ENCODE measurements around the gene PCDH20.
"Not testable (repeated sequence)": the region's sequence is repeated elsewhere in the genome, so short reads cannot be mapped to it uniquely, and the experiment has no call there.

The PCDH20 gene

DNA sequence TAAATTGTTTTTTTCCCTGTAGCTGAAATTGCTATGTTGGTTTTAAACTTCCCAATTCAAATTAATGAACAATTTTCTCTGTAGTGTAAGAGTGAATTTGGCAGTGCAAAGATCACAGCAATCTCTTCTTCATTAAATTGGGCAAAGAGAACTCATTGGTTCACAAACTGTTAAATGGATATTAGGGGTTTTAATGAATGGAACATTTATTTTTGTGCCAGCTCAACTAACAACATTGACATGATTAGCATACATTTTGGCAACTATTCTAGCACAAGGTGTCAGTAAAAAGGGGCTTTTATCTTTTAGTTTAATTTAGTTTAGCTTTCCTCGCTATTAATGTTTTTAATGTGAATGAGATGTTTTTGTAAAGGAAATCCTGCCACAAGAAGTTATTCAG, 7.1 kb downstream of the PCDH20 start:
- Histone ChIP-seq H3K27me3 (replicated peaks; ENCODE audit: control insufficient read depth, insufficient read depth, low read length) (peaks cover 24% of the 10 kb centered on the region), H3K9me3 (ENCODE audit: control insufficient read depth, low read length) (no peaks in the 10 kb centered on the region), H3K9ac (ENCODE audit: low read length) (no peak overlapping the region), H3K36me3 (ENCODE audit: control insufficient read depth, insufficient read depth, low read length, severe bottlenecking) (no peaks in the 10 kb centered on the region), H3K4me1 (ENCODE audit: control insufficient read depth, insufficient read depth, low read length) (no peaks in the 10 kb centered on the region), H3K4me3 (ENCODE audit: low read length) (no peak overlapping the region)
- DNase-seq (ENCODE audit: low read depth): no peak

DNA sequence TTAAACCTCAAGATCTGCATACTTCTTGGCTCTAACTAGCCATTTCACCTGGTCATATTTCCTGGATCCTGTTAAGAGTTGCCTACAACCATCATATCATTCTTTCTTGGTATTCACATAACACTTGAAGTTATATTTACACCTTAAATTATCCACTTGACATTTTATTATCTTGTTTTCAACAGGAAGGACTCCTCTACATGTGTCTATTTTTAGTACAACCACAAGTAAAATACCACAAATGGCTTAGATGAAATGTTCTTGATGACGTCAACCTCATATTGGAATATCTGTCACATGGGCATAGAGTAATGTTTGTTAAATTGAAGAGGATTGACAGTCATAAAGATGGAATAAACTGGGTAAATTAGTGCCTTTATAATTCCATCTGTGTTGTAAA, 9.4 kb downstream of the PCDH20 start:
- H3K9me3 ChIP-seq (ENCODE audit: control insufficient read depth, low read length): no peaks in the 10 kb centered on the region
- peaks cover under 1% of the 10 kb centered on the region for H3K27me3 ChIP-seq (replicated peaks; ENCODE audit: control insufficient read depth, insufficient read depth, low read length)
- H3K4me1 ChIP-seq (ENCODE audit: control insufficient read depth, insufficient read depth, low read length): no peaks in the 10 kb centered on the region
- no peak for DNase-seq (ENCODE audit: low read depth)
- H3K9ac ChIP-seq (ENCODE audit: low read length): no peak overlapping the region
- no peak overlapping the region for H3K4me3 ChIP-seq (ENCODE audit: low read length)
- no peaks in the 10 kb centered on the region for H3K36me3 ChIP-seq (ENCODE audit: control insufficient read depth, insufficient read depth, low read length, severe bottlenecking)

DNA sequence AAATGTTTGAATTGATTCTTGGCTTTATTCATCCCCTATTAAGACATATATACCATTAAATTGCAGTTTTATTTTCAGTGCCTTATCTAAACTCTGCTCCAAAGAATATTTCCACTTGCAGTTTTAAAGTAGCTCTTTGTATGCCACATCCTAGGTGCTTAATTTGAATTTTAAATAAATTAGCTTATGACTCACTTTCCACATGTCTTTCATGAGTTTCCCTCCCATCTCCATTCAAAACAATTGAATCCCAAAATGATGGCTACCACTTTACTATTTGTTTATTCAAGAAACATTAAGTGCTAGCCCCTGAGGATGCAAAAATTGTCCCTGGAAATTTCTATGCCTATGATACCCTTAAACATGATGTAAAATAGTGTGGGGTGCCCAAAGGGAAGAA, 19.5 kb downstream of the PCDH20 start:
- no peaks in the 10 kb centered on the region for H3K36me3 ChIP-seq (ENCODE audit: control insufficient read depth, insufficient read depth, low read length, severe bottlenecking)
- no peak overlapping the region for H3K9ac ChIP-seq (ENCODE audit: low read length)
- no peak for DNase-seq (ENCODE audit: low read depth)
- no peaks in the 10 kb centered on the region for H3K4me1 ChIP-seq (ENCODE audit: control insufficient read depth, insufficient read depth, low read length)
- H3K9me3 ChIP-seq (ENCODE audit: control insufficient read depth, low read length): no peaks in the 10 kb centered on the region
- no peaks in the 10 kb centered on the region for H3K27me3 ChIP-seq (replicated peaks; ENCODE audit: control insufficient read depth, insufficient read depth, low read length)
- H3K4me3 ChIP-seq (ENCODE audit: low read length): no peak overlapping the region

DNA sequence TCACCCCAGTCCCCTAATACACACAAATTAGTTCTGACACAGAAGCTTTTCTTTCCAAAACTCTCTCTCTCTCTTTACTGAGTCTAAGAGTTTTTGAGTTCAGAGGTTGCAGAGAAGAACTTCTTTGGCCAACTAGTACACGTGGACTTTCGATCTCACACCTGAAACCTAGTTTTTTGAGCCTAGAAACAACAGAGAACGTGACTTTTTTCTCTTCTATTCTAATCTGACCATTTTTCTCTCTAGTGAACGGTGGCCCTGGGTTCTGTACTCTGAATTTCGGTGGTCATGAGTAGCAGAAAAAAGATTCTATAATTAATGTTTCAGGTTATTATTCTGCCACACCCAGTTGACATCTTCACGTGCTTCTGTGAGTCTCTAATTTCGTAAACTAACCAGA, 24.2 kb downstream of the PCDH20 start:
- Histone ChIP-seq H3K9ac (ENCODE audit: low read length) (no peak overlapping the region), H3K27me3 (replicated peaks; ENCODE audit: control insufficient read depth, insufficient read depth, low read length) (no peaks in the 10 kb centered on the region), H3K4me3 (ENCODE audit: low read length) (no peak overlapping the region), H3K4me1 (ENCODE audit: control insufficient read depth, insufficient read depth, low read length) (no peaks in the 10 kb centered on the region), H3K9me3 (ENCODE audit: control insufficient read depth, low read length) (no peaks in the 10 kb centered on the region), H3K36me3 (ENCODE audit: control insufficient read depth, insufficient read depth, low read length, severe bottlenecking) (no peaks in the 10 kb centered on the region)
- DNase-seq (ENCODE audit: low read depth): no peak

DNA sequence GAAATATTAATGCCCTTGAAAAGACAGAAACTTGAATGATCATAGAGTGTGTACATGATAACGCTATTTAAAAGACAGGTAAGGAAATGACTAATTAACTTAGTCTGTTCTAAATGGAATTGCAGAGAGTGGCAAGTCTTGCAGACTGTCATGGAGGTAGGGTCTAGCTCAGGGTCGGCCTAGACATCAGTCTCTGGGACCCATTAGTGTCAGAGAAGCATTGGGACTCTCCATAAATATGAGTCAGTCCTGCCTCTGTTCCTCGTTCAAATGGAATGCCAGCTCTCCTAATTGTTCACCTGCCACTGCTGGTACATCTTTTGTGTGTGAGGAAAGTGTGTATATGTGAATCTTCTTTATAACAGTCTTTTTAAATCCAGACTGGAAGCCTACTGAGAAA, 28.0 kb downstream of the PCDH20 start:
- Histone ChIP-seq H3K4me3 (ENCODE audit: low read length) (no peak overlapping the region), H3K27me3 (replicated peaks; ENCODE audit: control insufficient read depth, insufficient read depth, low read length) (no peaks in the 10 kb centered on the region), H3K9me3 (ENCODE audit: control insufficient read depth, low read length) (no peaks in the 10 kb centered on the region), H3K9ac (ENCODE audit: low read length) (no peak overlapping the region), H3K36me3 (ENCODE audit: control insufficient read depth, insufficient read depth, low read length, severe bottlenecking) (no peaks in the 10 kb centered on the region), H3K4me1 (ENCODE audit: control insufficient read depth, insufficient read depth, low read length) (no peaks in the 10 kb centered on the region)
- DNase-seq (ENCODE audit: low read depth): no peak

DNA sequence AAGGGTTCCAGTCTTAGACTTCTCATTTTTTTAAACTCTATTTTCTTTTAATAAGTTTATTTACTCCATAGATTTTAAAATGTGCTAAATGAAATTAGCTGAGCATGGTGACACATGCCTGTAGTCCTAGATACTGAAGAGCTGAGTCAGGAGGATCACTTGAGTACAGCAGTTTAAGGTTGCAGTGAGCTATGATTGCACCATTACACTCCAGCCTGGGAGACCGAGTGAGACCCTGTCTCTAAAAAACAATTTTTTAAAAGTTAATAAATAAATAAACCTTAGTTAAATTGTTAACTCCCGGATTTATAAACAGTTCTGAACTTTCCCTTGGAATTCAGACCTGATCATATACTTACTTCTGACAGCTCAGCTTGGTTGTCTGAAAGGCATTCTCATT, 32.5 kb downstream of the PCDH20 start:
- DNase-seq (ENCODE audit: low read depth): no peak
- Histone ChIP-seq H3K9ac (ENCODE audit: low read length) (no peak overlapping the region), H3K27me3 (replicated peaks; ENCODE audit: control insufficient read depth, insufficient read depth, low read length) (no peaks in the 10 kb centered on the region), H3K36me3 (ENCODE audit: control insufficient read depth, insufficient read depth, low read length, severe bottlenecking) (no peaks in the 10 kb centered on the region), H3K4me3 (ENCODE audit: low read length) (no peak overlapping the region), H3K9me3 (ENCODE audit: control insufficient read depth, low read length) (no peaks in the 10 kb centered on the region), H3K4me1 (ENCODE audit: control insufficient read depth, insufficient read depth, low read length) (no peaks in the 10 kb centered on the region)

DNA sequence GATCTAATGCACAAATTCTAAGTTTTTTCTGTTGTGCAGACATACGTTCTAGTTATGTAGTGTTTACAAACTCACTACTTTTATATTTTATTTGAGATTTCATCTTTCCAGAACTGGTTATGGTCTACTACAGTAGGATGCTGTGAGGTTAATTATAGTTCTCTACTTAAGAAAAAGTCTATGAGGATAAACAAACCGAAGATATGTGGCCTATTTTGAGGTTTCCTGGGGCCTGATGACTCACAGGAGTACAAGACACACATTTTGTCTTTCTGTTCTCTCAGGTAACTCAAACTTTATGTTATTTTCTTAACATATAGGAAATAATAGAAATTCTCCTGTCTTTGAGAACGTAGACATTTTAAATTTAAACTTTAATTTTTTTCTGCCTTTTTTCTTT, 45.1 kb downstream of the PCDH20 start:
- Histone ChIP-seq H3K9ac (ENCODE audit: low read length) (no peak overlapping the region), H3K4me1 (ENCODE audit: control insufficient read depth, insufficient read depth, low read length) (no peaks in the 10 kb centered on the region), H3K36me3 (ENCODE audit: control insufficient read depth, insufficient read depth, low read length, severe bottlenecking) (no peaks in the 10 kb centered on the region), H3K27me3 (replicated peaks; ENCODE audit: control insufficient read depth, insufficient read depth, low read length) (no peaks in the 10 kb centered on the region), H3K4me3 (ENCODE audit: low read length) (no peak overlapping the region), H3K9me3 (ENCODE audit: control insufficient read depth, low read length) (no peaks in the 10 kb centered on the region)
- DNase-seq (ENCODE audit: low read depth): no peak

DNA sequence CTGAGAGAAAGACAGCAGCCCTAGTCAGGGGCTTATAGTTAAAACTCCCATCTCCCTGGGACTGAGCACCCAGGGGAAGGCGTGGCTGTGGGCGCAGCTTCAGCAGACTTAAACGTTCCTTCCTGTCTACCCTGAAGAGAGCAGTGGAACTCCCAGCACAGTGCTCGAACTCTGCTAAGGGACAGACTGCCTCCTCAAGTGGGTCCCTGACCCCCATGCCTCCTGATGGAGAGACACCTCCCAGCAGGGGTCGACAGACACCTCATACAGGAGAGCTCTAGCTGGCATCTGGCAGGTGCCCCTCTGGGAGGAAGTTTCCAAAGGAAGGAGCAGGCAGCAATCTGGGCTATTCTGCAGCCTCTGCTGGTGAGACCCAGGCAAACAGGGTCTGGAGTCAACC, 51.0 kb downstream of the PCDH20 start:
- H3K27me3 ChIP-seq (replicated peaks; ENCODE audit: control insufficient read depth, insufficient read depth, low read length); H3K36me3 ChIP-seq (ENCODE audit: control insufficient read depth, insufficient read depth, low read length, severe bottlenecking); H3K9me3 ChIP-seq (ENCODE audit: control insufficient read depth, low read length): not testable (repeated sequence)

DNA sequence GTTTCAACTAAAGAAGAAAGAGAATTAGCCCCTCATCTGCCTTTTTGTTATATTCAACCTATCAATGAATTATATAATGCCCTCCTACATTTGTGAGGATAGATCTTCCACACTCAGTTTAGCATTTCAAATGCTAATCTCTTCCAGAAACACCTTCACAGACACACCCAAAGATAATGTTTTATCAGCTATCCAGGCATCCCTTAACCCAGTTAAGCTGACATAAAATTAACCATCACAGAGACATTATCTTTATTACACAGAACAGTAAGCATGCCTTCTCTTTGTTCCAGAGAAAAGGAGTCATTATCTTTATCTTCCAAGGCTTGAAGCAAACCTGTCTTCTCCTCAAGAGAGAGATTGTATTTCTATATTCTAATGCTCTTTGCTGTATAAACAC, 53.1 kb downstream of the PCDH20 start:
- Histone ChIP-seq H3K36me3 (ENCODE audit: control insufficient read depth, insufficient read depth, low read length, severe bottlenecking) (no peaks in the 10 kb centered on the region), H3K4me1 (ENCODE audit: control insufficient read depth, insufficient read depth, low read length) (no peaks in the 10 kb centered on the region), H3K9ac (ENCODE audit: low read length) (no peak overlapping the region), H3K9me3 (ENCODE audit: control insufficient read depth, low read length) (no peaks in the 10 kb centered on the region), H3K4me3 (ENCODE audit: low read length) (no peak overlapping the region), H3K27me3 (replicated peaks; ENCODE audit: control insufficient read depth, insufficient read depth, low read length) (no peaks in the 10 kb centered on the region)
- DNase-seq (ENCODE audit: low read depth): no peak

More for the DNA sequence above, 51.0 kb downstream of the PCDH20 start:
- not testable (repeated sequence) for DNase-seq (ENCODE audit: low read depth); H3K4me3 ChIP-seq (ENCODE audit: low read length); H3K9ac ChIP-seq (ENCODE audit: low read length); H3K4me1 ChIP-seq (ENCODE audit: control insufficient read depth, insufficient read depth, low read length)

Data from adipocyte (in vitro differentiated cells).